NCI-H748 (cell line): ENCODE results near the gene KIF26B.

Experiments
- DNase-seq: peaks from one replicate; lab custom pipeline; 2025; ENCODE audit not compliant: unreplicated experiment; lab: John Stamatoyannopoulos, UW

The KIF26B gene

GRCh38 chr1:245234217-245235081 lies 79.7 kb downstream of the KIF26B start:
- DNase-seq, result peak; percentile 90

GRCh38 chr1:245235156-245235555 lies 80.4 kb downstream of the KIF26B start:
- no peak for DNase-seq

- no peak for DNase-seq
Measured at GRCh38 chr1:245240648-245241165, 85.9 kb downstream of the KIF26B start.

- no peak for DNase-seq
Measured at GRCh38 chr1:245241526-245242130, 86.8 kb downstream of the KIF26B start.

- DNase-seq, result no peak
Measured at GRCh38 chr1:245242989-245243388, 88.2 kb downstream of the KIF26B start.

GRCh38 chr1:245245021-245245667 lies 90.4 kb downstream of the KIF26B start:
- peak; percentile 85 for DNase-seq

- DNase-seq, result no peak
Measured at GRCh38 chr1:245246433-245246832, 91.6 kb downstream of the KIF26B start.

- no peak for DNase-seq
Measured at GRCh38 chr1:245247356-245247755, 92.6 kb downstream of the KIF26B start.

- no peak for DNase-seq
Measured at GRCh38 chr1:245247801-245248200, 93.0 kb downstream of the KIF26B start.

- no peak for DNase-seq
Measured at GRCh38 chr1:245248231-245248731, 93.5 kb downstream of the KIF26B start.

- DNase-seq, result no peak
Measured at GRCh38 chr1:245255783-245256182, 101.0 kb downstream of the KIF26B start.

- DNase-seq, result no peak
Measured at GRCh38 chr1:245256528-245256927, 101.7 kb downstream of the KIF26B start.

- DNase-seq, result no peak
Measured at GRCh38 chr1:245258271-245258920, 103.6 kb downstream of the KIF26B start.

GRCh38 chr1:245260110-245260882 lies 105.5 kb downstream of the KIF26B start:
- no peak for DNase-seq

GRCh38 chr1:245260883-245261282 lies 106.1 kb downstream of the KIF26B start:
- DNase-seq, result no peak

- no peak for DNase-seq
Measured at GRCh38 chr1:245261786-245262185, 107.0 kb downstream of the KIF26B start.

GRCh38 chr1:245263529-245264095 lies 108.8 kb downstream of the KIF26B start:
- no peak for DNase-seq

- no peak for DNase-seq
Measured at GRCh38 chr1:245264226-245264625, 109.4 kb downstream of the KIF26B start.

- no peak for DNase-seq
Measured at GRCh38 chr1:245266105-245266504, 111.3 kb downstream of the KIF26B start.

GRCh38 chr1:245270063-245270462 lies 115.3 kb downstream of the KIF26B start:
- no peak for DNase-seq
